HG02678 (cell line): ENCODE measurements around the gene RNF213.
"Not testable (repeated sequence)": the region's sequence is repeated elsewhere in the genome, so short reads cannot be mapped to it uniquely, and the experiment has no call there.

Experiments
- ATAC-seq: cut with Tn5 transposase; IDR thresholded peaks from one replicate; pipeline ENCODE4 v1.9.1; 2021; ENCODE audit warnings: mild to moderate bottlenecking, moderate library complexity; ENCODE audit not compliant: unreplicated experiment

Gene RNF213

GRCh38 chr17:80267391-80267790 lies 6.7 kb downstream of the RNF213 start:
- no peak for ATAC-seq

- ATAC-seq, result no peak
Measured at GRCh38 chr17:80268427-80268826, 7.8 kb downstream of the RNF213 start.

GRCh38 chr17:80269405-80269807 lies 8.8 kb downstream of the RNF213 start:
- ATAC-seq, result no peak

GRCh38 chr17:80270104-80270503 lies 9.5 kb downstream of the RNF213 start:
- ATAC-seq, result no peak

GRCh38 chr17:80270836-80271235 lies 10.2 kb downstream of the RNF213 start:
- ATAC-seq, result no peak

- no peak for ATAC-seq
Measured at GRCh38 chr17:80272366-80272765, 11.7 kb downstream of the RNF213 start.

- no peak for ATAC-seq
Measured at GRCh38 chr17:80274331-80274730, 13.7 kb downstream of the RNF213 start.

- ATAC-seq, result no peak
Measured at GRCh38 chr17:80274871-80275449, 14.3 kb downstream of the RNF213 start.

GRCh38 chr17:80275857-80276256 lies 15.2 kb downstream of the RNF213 start:
- ATAC-seq, result not testable (repeated sequence)

GRCh38 chr17:80277751-80278671 lies 17.4 kb downstream of the RNF213 start:
- no peak for ATAC-seq

GRCh38 chr17:80279895-80280294 lies 19.2 kb downstream of the RNF213 start:
- no peak for ATAC-seq

- ATAC-seq, result no peak
Measured at GRCh38 chr17:80281516-80281915, 20.9 kb downstream of the RNF213 start.

- no peak for ATAC-seq
Measured at GRCh38 chr17:80283116-80283852, 22.6 kb downstream of the RNF213 start.

GRCh38 chr17:80284631-80285030 lies 24.0 kb downstream of the RNF213 start:
- ATAC-seq, result no peak

- ATAC-seq, result no peak
Measured at GRCh38 chr17:80285237-80285920, 24.7 kb downstream of the RNF213 start.

GRCh38 chr17:80286638-80286960 lies 25.9 kb downstream of the RNF213 start:
- ATAC-seq, result no peak

- no peak for ATAC-seq
Measured at GRCh38 chr17:80287038-80287437, 26.4 kb downstream of the RNF213 start.

- ATAC-seq, result no peak
Measured at GRCh38 chr17:80287806-80288567, 27.3 kb downstream of the RNF213 start.

- no peak for ATAC-seq
Measured at GRCh38 chr17:80289616-80290015, 29.0 kb downstream of the RNF213 start.

GRCh38 chr17:80290156-80290555 lies 29.5 kb downstream of the RNF213 start:
- ATAC-seq, result no peak
